Muscle of back (tissue), 11 donors: Measurements from ENCODE around the gene ZFYVE26. TPM values are rescaled to one million over a fixed set of nuclear protein-coding genes. Genes with fewer than 3 reads are reported as not detected.

Experiments
- DNase-seq, 3 donors: peaks; one replicate each; pipeline versions ENCODE4 v3.0.0 to v3.0.0-alpha.2; 2013
- polyA plus RNA-seq, 10 donors: library from polyadenylated mRNA; unstranded; fragments of 120-200 nt; gene quantifications; one replicate each; pipeline ENCODE4 v1.2.1, GENCODE V29; 2013; ENCODE audit not compliant: insufficient read length in 10 of 10

Gene ZFYVE26
- polyA plus RNA-seq, 10 donors: 9.3 to 16.5 (median 12.3) TPM

DNA sequence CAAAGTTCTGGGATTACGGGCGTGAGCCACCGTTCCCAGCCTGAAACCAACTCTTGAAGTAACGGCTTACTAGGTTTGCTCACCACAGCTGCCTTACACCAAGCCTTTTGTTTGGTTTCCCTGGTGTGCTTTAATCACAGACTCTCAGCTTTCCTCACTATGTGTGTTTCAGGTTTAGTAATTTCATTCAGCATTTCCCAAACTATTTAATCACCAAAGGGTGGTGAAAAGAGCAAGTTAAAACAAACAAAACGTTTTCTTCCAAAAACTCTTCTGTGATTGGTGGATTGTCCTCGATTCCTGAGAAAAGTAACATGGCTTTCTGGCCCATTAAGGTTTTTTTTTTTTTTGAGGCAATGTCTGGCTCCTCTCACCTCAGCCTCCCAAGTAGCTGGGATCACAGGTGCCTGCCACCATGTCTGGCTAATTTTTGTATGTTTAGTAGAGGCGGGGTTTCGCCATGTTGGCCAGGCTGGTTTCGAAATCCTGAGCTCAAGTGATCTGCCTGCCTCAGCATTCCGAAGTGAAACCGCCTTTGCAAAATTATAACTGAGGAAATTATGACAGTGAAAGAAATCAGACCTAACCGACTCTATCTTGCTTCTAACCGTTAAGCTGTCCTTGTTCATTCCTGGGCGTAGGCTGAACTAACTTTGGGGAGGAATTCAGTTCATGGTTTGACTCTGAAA, 1.5 kb upstream of the ZFYVE26 start:
- DNase-seq: no peak

DNA sequence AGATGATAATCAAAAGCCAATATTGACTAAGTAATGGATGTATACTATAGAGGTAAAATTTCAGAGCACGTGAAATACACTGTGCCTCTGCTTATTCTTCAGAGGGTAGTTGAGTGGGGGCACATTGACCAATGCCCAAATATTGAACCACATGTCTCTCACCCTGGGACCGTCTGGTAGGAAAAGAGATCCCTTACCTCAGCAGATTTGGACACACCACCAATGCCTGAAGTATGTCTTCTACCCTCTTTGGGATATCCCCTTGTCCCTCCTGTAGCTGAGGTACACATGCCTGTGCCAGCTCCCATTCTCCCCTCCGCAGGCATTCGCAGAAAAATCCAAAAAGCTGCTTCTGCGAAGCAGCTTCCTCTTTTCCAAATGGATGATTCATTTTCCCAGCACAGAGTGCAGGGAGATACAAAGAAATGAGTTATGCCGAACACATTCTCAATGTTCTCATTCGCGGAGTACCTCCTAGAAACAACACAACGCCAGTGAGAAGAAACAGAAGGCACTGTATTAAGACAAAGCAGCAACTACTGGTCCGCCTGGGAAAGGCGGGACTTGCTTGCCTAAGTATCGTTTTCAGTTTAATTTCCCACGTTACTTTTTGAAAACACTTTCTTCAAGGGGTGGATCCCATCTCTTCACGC, 691 bp downstream of the ZFYVE26 start:
- peak in 1 of 3 donors; percentile 25 for DNase-seq

DNA sequence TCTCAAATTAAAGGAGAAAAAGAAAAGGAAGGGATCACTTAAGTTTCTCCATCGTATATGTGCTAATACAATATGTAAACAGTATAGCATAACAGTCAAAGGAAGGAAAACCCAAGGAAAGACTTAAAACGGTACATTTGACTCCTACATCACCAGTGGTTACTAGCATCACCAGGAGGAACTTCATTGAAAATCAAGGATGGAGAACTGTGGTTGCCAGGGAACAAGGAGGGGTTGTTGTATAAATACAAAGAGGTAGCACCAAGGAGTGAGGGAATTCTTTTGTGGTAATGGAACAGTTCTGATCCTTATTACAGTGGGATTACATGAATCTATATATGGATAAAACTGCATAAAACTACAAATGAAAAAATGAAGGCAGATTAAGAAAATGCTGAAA, 1.6 kb downstream of the ZFYVE26 start:
- no peak for DNase-seq

DNA sequence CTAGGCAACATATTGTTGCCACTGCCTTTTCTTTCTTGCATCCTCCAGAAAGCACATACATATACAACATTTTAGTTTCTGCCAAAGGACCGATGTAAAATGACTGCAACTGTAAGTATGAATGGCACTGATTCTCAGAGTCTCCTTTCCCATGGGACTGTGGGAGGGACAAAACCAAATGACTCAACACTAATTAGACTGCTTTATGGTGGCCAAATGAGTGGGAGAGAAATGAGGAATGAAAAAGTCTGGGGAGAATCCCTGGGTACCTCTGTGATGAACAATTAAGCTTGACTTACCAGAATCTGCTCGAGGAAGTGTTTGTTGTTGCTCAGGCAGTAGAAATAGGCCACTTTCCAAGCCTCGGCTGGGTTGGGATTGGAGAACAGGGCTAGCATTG, 10.1 kb downstream of the ZFYVE26 start:
- DNase-seq: no peak

DNA sequence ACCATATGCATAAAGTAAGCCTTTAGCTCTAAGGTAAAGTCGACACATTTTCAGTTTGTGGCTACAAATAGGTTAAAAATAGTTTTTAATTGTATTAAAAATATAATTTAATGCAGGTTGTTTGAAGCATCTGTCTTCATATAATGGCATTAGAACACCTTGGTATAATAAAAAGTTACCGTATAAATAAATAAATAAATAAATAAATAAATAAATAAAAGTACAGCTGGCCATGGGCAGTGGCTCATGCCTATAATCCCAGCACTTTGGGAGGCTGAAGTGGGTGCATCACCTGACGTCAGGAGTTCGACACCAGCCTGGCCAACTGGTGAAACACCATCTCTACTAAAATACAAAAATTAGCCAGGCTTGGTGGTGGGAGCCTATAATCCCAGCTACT, 15.6 kb downstream of the ZFYVE26 start:
- DNase-seq: no peak

DNA sequence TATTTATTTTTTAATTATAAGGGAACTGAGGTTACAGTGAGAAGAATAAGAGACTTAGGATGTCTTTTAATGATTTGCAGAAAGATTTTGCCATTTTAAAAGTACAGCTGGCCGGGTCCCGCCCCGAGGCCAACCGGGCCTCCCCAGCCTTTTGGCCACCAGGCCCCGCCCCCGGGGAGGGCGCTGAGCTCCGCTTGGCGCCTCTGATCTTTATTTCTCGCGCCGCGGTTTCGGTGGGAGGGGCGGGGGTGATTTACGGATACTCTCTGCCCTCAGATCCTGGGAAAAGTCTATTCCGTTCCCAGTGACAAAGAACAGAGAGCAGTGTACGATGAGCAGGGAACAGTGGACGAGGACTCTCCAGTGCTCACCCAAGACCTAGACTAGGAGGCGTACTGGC, 17.7 kb downstream of the ZFYVE26 start:
- no peak for DNase-seq

DNA sequence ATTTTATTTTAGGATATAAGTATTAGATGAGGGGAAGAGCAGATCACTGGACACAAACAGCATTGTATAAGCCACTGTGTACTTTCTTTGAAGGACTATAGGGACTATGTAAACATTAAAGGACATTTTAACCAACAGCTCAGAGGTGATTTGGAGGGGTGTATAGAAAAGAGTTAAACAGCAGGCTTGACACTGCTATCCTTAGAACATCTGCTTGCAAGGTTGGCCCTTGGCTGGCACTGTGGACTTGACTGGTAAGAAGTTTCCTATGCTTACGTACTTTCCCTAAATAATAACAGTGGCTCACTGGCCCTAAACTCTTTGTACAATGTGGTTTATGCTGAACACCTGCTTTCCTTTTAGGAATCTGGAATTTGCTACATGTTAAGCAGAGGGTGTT, 28.7 kb downstream of the ZFYVE26 start:
- no peak for DNase-seq

DNA sequence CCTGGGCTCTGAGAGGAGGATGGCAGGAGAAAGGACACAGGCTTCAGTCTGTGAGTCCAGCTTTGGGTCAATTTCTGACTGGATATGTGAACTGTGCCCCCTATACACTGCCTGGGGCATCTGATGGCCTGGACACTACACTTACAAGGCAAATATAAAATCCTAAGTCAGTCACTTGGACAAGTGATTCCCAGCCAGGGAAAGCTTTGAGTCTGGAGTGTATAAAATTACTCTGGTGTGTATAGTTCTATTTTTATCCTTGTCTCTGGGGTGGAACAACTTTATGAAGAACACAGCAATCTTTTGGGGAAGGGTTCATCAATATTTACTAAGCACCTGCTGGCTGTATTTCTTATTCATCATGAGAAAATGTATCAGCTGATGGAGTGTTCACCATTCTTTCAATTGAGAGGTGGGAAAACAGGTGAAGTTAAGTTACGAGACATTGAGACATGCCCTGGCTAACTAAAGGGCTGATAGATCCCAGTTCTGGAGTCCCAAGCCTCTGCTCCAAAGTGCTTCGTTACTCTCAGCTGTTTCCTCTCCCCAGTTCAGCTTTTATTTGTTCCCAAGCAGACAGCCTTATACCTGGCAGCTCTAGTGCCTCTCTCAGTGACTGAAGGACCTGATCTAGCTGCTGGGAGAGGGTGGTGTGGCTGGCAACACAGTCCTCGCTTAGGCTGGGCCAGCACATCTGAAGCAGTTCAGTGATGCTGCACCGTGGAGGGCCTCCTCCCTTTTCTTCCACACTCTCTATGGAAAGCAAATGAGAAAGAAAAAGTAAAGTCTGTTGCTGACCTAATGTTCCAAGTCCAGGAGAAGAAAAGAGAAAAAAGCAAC, 30.9 kb downstream of the ZFYVE26 start:
- DNase-seq: no peak

DNA sequence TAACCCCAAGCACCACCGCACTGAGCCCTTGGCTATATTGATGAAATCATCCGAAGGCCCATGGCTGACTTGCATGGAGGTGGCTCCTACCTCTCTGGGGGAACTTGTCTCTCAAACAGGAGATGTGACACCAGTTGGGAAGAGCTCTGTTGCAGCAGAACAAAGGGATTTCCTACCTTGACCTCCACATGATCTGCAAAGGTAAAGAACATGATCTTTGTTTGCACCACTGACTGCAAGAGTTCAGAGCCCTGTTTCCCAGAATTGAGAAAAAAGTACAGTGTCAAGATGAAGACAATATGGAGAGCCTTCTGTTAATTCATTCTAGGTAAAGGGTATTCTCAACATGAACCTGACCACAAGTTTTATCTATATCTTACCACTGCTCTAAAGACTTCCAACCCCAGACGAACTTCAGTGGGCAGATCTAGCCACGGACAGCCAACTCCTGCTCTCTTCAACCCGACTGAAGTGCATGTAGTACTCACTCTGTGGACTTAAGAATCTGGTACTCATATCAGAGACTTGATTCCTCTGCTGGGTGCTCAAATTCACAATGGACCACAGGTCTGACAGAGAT, 32.1 kb downstream of the ZFYVE26 start:
- no peak for DNase-seq

DNA sequence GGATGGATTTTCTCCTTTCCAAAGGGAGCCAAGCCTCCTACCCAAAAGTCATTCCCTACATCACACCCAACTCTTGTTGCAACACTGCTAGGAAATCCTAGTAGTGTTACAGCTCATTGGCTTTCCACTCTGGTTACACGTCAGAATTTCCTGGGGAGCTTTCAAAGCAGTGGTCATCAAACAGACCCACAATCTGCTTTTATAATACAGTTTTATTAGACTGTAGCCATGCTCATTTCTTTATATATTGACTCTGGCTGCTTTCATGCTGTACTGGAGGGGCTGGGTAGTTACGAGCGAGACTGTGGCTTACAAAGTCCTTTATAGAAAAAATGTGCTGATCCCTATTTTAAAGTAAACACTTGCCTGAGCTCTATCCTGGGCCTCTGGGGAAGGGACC, 34.3 kb downstream of the ZFYVE26 start:
- no peak for DNase-seq

DNA sequence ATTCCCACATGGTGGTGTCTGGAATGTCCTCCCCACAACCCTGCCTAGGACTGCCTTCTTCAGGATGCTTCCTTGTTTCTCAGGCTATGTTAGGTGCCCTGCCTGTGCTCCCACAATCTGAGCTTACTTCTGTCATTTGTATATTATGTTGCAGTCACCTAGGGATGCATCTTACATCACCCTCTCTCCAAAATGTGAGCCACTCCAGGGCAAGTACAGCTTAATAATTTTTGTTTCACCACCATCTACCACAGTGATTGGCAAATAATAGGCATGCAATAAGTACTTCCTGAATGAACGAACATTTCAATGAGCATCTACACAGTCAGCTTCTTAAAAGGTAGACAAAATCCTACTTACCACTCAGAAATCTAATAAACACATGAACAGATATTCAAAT, 37.6 kb downstream of the ZFYVE26 start:
- DNase-seq: no peak

DNA sequence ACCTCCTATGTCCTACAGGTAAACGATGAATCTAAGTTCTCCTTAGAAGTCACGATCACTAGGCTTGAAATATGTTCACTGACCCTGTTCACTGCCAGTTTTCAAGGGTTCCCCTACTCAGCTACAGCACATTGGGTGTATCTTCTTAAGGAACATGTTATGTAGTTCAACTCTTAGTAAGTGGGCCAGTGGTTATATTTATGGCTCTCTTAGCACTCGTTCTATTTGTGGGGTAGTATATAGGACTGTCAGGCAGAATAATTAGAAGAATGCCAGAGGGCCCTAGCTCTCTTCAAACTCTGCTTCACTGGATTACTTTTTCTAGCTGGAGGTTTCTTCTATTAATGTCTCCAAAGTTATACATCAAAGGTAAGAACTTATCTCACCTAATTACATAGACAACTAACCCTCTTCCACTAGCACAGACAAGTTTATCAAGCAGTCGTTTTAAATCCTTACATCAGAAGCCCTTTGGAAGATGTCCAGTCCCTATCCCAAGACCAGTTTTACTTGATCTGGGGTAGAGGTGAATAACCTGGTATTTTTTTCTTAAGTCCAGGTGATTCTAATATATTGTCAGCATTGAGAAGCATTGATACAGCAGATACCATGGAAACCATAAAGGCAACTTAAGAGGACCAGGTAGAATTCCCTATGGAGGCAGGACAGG, 39.6 kb downstream of the ZFYVE26 start:
- DNase-seq: no peak

DNA sequence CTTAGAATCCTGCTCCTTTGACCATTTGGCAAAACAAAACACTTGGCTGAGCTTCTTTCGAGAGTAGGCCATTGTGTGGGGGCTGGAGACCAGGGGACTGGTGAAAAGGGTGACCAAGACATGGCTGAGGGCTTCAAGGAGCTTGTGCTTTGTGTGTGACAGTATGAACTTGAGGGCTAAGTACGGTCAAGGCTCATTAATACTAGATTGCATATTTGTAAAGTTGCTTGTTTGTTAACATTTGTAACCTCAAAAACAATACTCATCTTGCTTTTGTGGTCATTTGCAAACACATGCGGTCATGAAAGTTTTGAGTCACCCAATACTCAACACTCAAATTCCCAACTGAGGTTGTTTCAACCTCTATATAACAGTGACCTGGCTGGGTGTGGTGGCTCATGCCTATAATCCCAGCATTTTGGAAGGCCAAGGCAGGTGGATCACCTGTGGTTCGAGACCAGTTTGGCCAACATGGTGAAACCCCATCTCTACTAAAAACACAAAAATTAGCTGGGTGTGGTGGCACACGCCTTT, 42.5 kb downstream of the ZFYVE26 start:
- no peak for DNase-seq

DNA sequence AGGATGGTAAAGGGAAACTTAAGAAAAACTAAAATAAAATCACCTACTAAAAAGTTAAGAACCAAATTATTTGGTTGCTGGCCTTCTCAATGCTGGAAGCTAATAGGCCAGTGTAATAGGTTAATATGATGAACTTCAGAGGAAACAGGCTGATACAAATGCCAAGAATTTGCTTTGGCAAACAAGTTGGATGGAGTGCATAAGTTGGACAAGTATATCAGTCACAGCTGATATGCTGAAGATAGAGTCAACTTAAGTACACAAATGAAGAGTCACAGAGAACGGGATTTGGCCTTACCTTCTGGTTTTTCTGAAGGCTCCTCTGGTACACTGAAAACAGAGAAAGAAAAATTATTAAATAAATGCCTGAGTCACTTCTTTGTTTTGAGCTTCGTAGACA, 48.2 kb downstream of the ZFYVE26 start:
- no peak for DNase-seq

DNA sequence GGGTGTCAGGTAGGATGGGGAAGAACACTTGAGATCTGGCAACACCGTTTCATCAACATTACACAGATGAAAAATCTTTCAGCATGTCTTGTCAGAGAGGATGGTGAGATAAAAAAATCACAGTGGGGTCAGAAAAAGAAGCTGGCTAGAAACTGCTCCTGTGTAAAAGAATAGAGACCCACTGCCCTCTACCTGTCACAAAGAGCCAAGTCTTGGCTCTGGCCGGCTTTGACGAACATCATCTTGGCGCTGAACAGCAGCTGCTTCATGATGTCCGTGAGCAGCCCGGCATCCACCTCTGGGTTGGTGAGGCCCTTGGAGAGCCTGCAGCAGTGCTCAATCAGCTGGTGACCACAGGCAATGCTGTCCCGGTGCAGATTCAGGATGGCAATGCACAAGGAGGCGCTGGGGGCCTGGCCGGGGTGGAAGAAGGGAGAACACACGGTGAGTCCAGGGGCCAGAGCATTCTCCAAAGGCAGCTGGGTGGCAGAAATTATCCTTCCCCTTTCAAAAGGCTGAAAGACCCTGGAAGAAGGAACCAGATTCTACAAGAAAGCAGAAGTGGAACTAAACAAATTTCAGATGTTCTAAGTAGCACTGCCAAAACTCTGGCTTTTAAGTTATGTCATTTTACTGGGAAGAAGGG, 50.2 kb downstream of the ZFYVE26 start:
- DNase-seq: peak in 1 of 3 donors; percentile 10

DNA sequence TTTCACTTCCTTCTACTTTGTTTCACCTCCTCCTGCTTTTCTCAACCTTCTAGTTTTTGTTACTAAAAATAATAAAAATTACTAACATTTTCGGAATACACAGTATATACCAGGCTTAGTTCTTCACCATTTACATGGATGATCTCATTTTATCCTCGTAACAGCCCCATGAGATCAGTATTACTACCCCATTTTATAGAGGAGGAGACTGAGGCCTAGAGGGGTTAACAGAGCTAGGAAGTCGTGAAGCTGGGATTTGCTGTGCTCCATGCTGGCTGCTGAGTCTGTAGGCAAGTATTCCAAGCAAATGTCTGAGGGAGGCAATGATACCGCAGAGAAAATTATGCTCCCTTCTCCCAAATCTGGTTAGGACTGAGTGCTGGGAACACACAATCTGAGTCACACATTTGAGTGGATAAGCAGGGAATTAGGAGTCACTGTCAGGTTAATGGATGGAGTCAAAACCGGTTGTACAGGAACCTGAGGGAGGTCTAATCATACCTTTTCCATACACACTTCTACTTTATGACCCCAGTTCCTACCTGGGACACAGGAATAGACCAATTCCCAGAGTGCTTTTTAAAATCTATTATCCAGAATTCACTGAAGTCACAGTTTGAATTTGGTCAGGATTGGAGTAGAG, 51.1 kb downstream of the ZFYVE26 start:
- DNase-seq: no peak

DNA sequence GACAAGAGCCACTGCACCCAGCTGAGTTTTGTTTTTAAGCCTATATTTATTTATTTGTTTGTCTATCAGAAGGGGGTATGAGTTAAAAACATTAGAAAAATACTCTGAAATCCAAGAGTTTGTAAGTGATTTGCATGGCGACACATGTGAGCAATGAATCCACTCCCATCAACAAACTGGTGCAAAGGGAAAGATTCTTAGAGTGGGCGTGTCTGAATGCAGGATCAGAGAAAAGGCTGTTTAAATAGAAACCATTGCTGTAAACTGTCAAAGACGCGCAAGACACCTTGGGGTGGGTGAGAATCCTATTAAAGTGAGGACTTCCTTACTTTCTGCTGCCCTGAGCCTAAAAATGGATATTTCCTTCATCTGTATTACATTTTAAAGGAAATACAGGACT, 51.9 kb downstream of the ZFYVE26 start:
- no peak for DNase-seq

DNA sequence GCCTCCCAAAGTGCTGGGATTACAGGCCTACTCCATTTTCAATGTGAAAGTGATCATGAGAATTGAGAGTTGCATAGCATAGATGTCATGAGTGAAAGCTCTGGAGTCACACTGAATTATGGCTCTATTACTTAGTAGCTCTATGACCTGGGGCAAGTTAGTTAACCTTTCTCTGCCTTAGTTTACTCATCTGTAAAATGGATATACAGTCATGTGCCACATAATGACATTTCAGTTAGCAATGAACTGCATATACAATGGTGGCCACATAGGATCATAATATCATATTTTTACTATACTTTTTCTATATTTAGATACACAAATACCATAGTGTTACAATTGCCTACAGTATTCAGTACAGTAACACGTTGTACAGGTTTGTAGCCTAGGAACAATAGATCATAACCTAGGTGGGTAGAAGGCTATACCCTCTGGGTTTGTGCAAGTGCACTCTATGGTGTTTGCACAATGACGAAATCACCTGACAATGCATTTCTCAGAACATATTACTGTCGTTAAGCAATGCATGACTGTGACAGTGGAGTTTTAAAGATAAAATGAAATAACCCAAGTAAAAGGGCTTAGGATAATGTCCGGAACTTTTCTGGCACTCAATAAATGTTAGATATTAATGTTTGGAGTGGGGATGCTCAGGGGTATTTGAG, 53.1 kb downstream of the ZFYVE26 start:
- DNase-seq: no peak

DNA sequence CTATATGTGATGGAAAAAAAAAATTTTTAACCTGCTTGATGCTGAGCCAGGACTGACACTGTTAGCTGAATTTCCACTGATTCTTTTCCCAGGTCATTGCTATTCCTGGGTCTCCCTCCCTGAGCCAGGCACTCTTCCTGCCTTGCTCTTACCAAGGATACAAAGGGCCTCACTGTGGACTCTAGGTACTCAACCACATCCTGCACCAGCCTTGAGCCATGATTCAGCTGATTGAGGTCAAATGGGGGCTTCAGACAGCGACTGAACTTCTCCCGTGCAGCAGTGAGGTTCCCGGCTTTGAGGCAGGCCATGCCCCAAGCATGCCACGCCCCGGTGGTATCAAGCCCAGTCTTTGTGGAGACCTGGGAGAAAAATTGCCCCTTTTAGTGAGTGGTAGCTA, 54.3 kb downstream of the ZFYVE26 start:
- no peak for DNase-seq

DNA sequence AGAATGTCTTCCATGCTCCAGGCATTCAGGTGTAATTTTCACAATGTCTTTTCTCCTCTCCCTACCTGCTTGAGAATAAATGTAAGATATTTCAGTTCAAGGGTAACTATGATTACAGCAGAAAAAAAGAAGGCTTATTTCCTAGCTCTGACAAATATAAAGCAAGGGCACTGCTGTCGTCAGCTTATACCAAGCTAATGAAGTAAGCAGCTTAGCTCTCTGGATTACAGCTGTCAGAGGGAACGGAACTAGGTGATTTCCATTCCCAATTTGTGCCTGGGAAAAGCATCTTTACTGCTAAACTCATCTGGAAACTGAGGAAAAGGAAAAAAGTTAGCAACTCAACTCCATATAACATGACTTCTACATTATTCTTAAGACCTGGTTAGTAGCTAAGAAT, 56.5 kb downstream of the ZFYVE26 start:
- no peak for DNase-seq
